HEK293 (cell line): Measurements from ENCODE around the gene CDC42.

ENCODE experiments used
- CTCF ChIA-PET: fragments of 350-600 bp; formaldehyde crosslinking; extraction: SDS; loops from one replicate; lab custom pipeline; 2021; ENCODE audit warnings: antibody characterized with exemption; lab: Yijun Ruan, JAX
- POLR2A ChIA-PET: fragments of 300-600 bp; formaldehyde crosslinking; extraction: SDS; loops from one replicate; lab custom pipeline; 2020; ENCODE audit warnings: antibody characterized with exemption, inconsistent platforms; lab: Yijun Ruan, JAX
- H3K27ac ChIP-seq: fragments of 200-500 bp; sonication (Bioruptor generic); 2 replicates; pipeline ENCODE4 v1.5.1; 2014; ENCODE audit warnings: low read depth, low read length, control low read depth, inconsistent platforms; ENCODE audit errors: extremely low read depth
- H3K36me3 ChIP-seq, 2 experiments: fragments of 200-500 bp in 1 of 2; sonication (Bioruptor generic) in 1 of 2; 1 replicate in 1 of 2; 2 replicates in 1 of 2; pipeline ENCODE4 v1.5.1; 2014 to 2017; ENCODE audit warnings: inconsistent platforms in 2 of 2, low read length in 2 of 2; ENCODE audit not compliant: control insufficient read depth in 2 of 2, insufficient read depth in 1 of 2
- H3K4me1 ChIP-seq: fragments of 200-500 bp; sonication (Bioruptor generic); 2 replicates; pipeline ENCODE4 v1.5.1; 2014; ENCODE audit warnings: mild to moderate bottlenecking, low read length, inconsistent platforms; ENCODE audit not compliant: control insufficient read depth, insufficient read depth
- H3K4me3 ChIP-seq: 2 replicates; pipeline ENCODE4 v1.5.1; 2011; ENCODE audit warnings: low read depth, mild to moderate bottlenecking, control low read depth, low read length, moderate library complexity
- H3K9me3 ChIP-seq: fragments of 200-500 bp; sonication (Bioruptor generic); 2 replicates; pipeline ENCODE4 v1.5.1; 2014; ENCODE audit warnings: low read depth, low read length, inconsistent platforms; ENCODE audit not compliant: control insufficient read depth, insufficient read depth
- KLF16 ChIP-seq: fragments of 450-650 bp; formaldehyde crosslinking; IDR thresholded peaks from 2 replicates; pipeline ENCODE4 v1.5.1; 2017; ENCODE audit warnings: missing biosample characterization, missing genetic modification characterization
- KLF7 ChIP-seq: fragments of 450-650 bp; formaldehyde crosslinking; IDR thresholded peaks from 2 replicates; pipeline ENCODE4 v1.5.1; 2016; ENCODE audit warnings: missing biosample characterization, missing genetic modification characterization, borderline replicate concordance
- PRDM1 ChIP-seq: fragments of 450-650 bp; formaldehyde crosslinking; IDR thresholded peaks from 2 replicates; pipeline ENCODE4; 2016; ENCODE audit warnings: missing biosample characterization, missing genetic modification characterization
- ZBTB1 ChIP-seq: fragments of 450-650 bp; formaldehyde crosslinking; IDR thresholded peaks from 2 replicates; pipeline ENCODE4 v1.5.1; 2016; ENCODE audit warnings: missing biosample characterization, missing genetic modification characterization
- ZBTB10 ChIP-seq: fragments of 450-650 bp; formaldehyde crosslinking; IDR thresholded peaks from 2 replicates; pipeline ENCODE4 v1.5.1; 2016; ENCODE audit warnings: missing biosample characterization, missing genetic modification characterization
- ZFP3 ChIP-seq: fragments of 450-650 bp; formaldehyde crosslinking; IDR thresholded peaks from 2 replicates; pipeline ENCODE4 v1.5.1; 2016; ENCODE audit warnings: low read depth, missing biosample characterization, missing genetic modification characterization
- ZNF132 ChIP-seq: fragments of 450-650 bp; formaldehyde crosslinking; IDR thresholded peaks from 2 replicates; pipeline ENCODE4 v1.5.1; 2017; ENCODE audit warnings: missing biosample characterization, missing genetic modification characterization, borderline replicate concordance
- ZNF138 ChIP-seq: fragments of 450-650 bp; formaldehyde crosslinking; IDR thresholded peaks from 2 replicates; pipeline ENCODE4 v1.5.1; 2016; ENCODE audit warnings: missing biosample characterization, missing genetic modification characterization, borderline replicate concordance
- ZNF140 ChIP-seq: fragments of 450-650 bp; formaldehyde crosslinking; IDR thresholded peaks from 2 replicates; pipeline ENCODE4 v1.5.1; 2016; ENCODE audit warnings: missing biosample characterization, missing genetic modification characterization
- ZNF146 ChIP-seq: fragments of 450-650 bp; formaldehyde crosslinking; IDR thresholded peaks from 2 replicates; pipeline ENCODE4 v1.5.1; 2016; ENCODE audit warnings: missing biosample characterization, missing genetic modification characterization
- ZNF19 ChIP-seq: fragments of 450-650 bp; formaldehyde crosslinking; IDR thresholded peaks from 2 replicates; pipeline ENCODE4; 2016; ENCODE audit warnings: missing biosample characterization, missing genetic modification characterization, low read depth
- ZNF211 ChIP-seq: fragments of 450-650 bp; formaldehyde crosslinking; IDR thresholded peaks from 2 replicates; pipeline ENCODE4 v1.5.1; 2016; ENCODE audit warnings: low read depth, missing biosample characterization, missing genetic modification characterization
- ZNF248 ChIP-seq: fragments of 450-650 bp; formaldehyde crosslinking; IDR thresholded peaks from 2 replicates; pipeline ENCODE4 v1.5.1; 2017; ENCODE audit warnings: missing biosample characterization, missing genetic modification characterization
- ZNF423 ChIP-seq: fragments of 450-650 bp; formaldehyde crosslinking; IDR thresholded peaks from 2 replicates; pipeline ENCODE4 v1.5.1; 2016; ENCODE audit warnings: missing biosample characterization, missing genetic modification characterization
- ZNF433 ChIP-seq: fragments of 450-650 bp; formaldehyde crosslinking; IDR thresholded peaks from 2 replicates; pipeline ENCODE4 v1.5.1; 2016; ENCODE audit warnings: missing biosample characterization, missing genetic modification characterization, low read depth
- ZNF513 ChIP-seq: fragments of 450-650 bp; IDR thresholded peaks from 2 replicates; pipeline ENCODE4 v1.5.1; 2018; ENCODE audit warnings: missing biosample characterization, missing genetic modification characterization
- ZNF518A ChIP-seq: fragments of 450-650 bp; formaldehyde crosslinking; conservative IDR thresholded peaks from 2 replicates; pipeline ENCODE4 v1.5.1; 2016; ENCODE audit warnings: low read depth, missing biosample characterization, missing genetic modification characterization
- ZNF521 ChIP-seq: fragments of 450-650 bp; formaldehyde crosslinking; IDR thresholded peaks from 2 replicates; pipeline ENCODE4 v1.5.1; 2017; ENCODE audit warnings: missing biosample characterization, mild to moderate bottlenecking, missing genetic modification characterization
- ZNF561 ChIP-seq: fragments of 450-650 bp; IDR thresholded peaks from 2 replicates; pipeline ENCODE4 v1.5.1; 2018; ENCODE audit warnings: missing biosample characterization, missing genetic modification characterization, borderline replicate concordance
- ZNF580 ChIP-seq: fragments of 450-650 bp; formaldehyde crosslinking; IDR thresholded peaks from 2 replicates; pipeline ENCODE4 v1.5.1; 2016; ENCODE audit warnings: missing biosample characterization, missing genetic modification characterization
- ZNF664 ChIP-seq: fragments of 450-650 bp; formaldehyde crosslinking; IDR thresholded peaks from 2 replicates; pipeline ENCODE4 v1.5.1; 2016; ENCODE audit warnings: missing biosample characterization, missing genetic modification characterization
- ZNF692 ChIP-seq: fragments of 450-650 bp; formaldehyde crosslinking; IDR thresholded peaks from 2 replicates; pipeline ENCODE4 v1.5.1; 2016; ENCODE audit warnings: missing biosample characterization, missing genetic modification characterization
- ZSCAN18 ChIP-seq: fragments of 450-650 bp; formaldehyde crosslinking; IDR thresholded peaks from 2 replicates; pipeline ENCODE4 v1.5.1; 2016; ENCODE audit warnings: missing biosample characterization, missing genetic modification characterization
- ZSCAN30 ChIP-seq: fragments of 450-650 bp; IDR thresholded peaks from 2 replicates; pipeline ENCODE4 v1.5.1; 2018; ENCODE audit warnings: missing biosample characterization, mild to moderate bottlenecking, missing genetic modification characterization, moderate library complexity

CDC42 gene

GRCh38 chr1:22104094-22104493, 51.6 kb downstream of the CDC42 start (continued):
- TF ChIP-seq ZNF433 (no peak), ZNF19 (tag by site-specific recombination) (no peak), KLF16 (tag by site-specific recombination) (no peak)
- TF ChIP-seq, all 188 proteins: peak for 0

- Histone ChIP-seq H3K9me3 (no peaks in the 10 kb centered on the region), H3K4me1 (peaks cover 4% of the 10 kb centered on the region; the same call in 1 of the 2 replicates), H3K36me3 (peaks cover 0 to 61% of the 10 kb centered on the region in 2 experiments; a peak in 1 of 3 replicates), H3K27ac (no peak overlapping the region), H3K4me3 (no peak overlapping the region)
- POLR2A ChIA-PET: no interaction called here
- CTCF ChIA-PET: interaction anchor here (0.6 to 4.9 kb wide), 16 partner anchors 12 to 537 kb away, joined by 3 to 27 read pairs (median 4); no protein-coding TSS in a partner anchor
- TF ChIP-seq ZNF561 (no peak), ZSCAN30 (tag by site-specific recombination) (no peak), ZNF521 (no peak), ZNF132 (tag by site-specific recombination) (no peak), ZNF692 (tag by site-specific recombination) (no peak), ZBTB1 (tag by site-specific recombination) (no peak), ZNF664 (tag by site-specific recombination) (peak; percentile 75), ZNF248 (no peak), ZBTB10 (tag by site-specific recombination) (no peak), ZNF138 (tag by site-specific recombination) (no peak), ZNF423 (tag by site-specific recombination) (no peak), ZNF211 (tag by site-specific recombination) (no peak), ZNF146 (tag by site-specific recombination) (peak; percentile 99), ZNF140 (no peak), ZNF518A (tag by site-specific recombination) (no peak), ZSCAN18 (no peak), ZNF580 (tag by site-specific recombination) (peak; percentile 89), ZNF513 (no peak), KLF7 (tag by site-specific recombination) (no peak), PRDM1 (tag by site-specific recombination) (no peak), ZFP3 (tag by site-specific recombination) (no peak)
These were observed 52.4 kb downstream of the CDC42 start for GRCh38 chr1:22104865-22105437.
